ENCODE results near the gene PARP16. TPM values are rescaled to one million over a fixed set of nuclear protein-coding genes. Genes with fewer than 3 reads are reported as not detected.

Gene PARP16
- total RNA-seq, 1 donor from 2014 or later = 15.5 TPM

DNA sequence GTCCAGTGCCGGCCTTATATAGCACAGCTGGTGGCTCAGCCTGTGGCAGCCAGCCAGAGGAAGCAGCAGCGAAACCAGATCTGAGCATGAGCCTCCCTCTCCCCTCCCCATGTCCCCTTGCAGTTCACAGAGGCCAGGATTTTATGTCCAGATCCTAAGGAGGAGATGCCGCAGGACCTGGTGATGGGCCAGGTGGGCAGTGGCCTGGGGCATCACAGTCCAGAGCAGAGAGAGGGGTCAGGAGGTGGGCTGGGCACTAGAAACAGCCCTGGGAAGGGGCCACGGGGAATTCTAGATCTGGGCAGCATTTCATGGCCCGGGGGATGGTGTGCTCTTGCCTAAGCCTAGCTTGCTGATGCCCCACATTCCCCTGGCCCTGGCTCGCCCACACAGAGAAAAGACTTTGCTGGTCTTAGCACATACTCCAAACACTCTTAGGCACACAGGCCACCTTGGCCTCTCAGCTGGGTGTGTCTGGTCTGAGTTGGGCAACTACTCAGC is 75.2 kb downstream of the PARP16 start:
- no peak for DNase-seq (ENCODE audit: low read depth, low spot score)
- Mint-ChIP-seq H3K27ac (ENCODE audit: unreplicated experiment) (no peak overlapping the region), H3K4me1 (no peaks in the 10 kb centered on the region), H3K27me3 (ENCODE audit: low read depth) (no peaks in the 10 kb centered on the region), H3K4me3 (no peak overlapping the region), H3K9me3 (no peaks in the 10 kb centered on the region), H3K36me3 (ENCODE audit: low read depth) (no peaks in the 10 kb centered on the region)
- TF ChIP-seq, protein P1, sequence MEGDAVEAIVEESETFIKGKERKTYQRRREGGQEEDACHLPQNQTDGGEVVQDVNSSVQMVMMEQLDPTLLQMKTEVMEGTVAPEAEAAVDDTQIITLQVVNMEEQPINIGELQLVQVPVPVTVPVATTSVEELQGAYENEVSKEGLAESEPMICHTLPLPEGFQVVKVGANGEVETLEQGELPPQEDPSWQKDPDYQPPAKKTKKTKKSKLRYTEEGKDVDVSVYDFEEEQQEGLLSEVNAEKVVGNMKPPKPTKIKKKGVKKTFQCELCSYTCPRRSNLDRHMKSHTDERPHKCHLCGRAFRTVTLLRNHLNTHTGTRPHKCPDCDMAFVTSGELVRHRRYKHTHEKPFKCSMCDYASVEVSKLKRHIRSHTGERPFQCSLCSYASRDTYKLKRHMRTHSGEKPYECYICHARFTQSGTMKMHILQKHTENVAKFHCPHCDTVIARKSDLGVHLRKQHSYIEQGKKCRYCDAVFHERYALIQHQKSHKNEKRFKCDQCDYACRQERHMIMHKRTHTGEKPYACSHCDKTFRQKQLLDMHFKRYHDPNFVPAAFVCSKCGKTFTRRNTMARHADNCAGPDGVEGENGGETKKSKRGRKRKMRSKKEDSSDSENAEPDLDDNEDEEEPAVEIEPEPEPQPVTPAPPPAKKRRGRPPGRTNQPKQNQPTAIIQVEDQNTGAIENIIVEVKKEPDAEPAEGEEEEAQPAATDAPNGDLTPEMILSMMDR (conservative IDR thresholded peaks at IDR 0.05) = no peak

DNA sequence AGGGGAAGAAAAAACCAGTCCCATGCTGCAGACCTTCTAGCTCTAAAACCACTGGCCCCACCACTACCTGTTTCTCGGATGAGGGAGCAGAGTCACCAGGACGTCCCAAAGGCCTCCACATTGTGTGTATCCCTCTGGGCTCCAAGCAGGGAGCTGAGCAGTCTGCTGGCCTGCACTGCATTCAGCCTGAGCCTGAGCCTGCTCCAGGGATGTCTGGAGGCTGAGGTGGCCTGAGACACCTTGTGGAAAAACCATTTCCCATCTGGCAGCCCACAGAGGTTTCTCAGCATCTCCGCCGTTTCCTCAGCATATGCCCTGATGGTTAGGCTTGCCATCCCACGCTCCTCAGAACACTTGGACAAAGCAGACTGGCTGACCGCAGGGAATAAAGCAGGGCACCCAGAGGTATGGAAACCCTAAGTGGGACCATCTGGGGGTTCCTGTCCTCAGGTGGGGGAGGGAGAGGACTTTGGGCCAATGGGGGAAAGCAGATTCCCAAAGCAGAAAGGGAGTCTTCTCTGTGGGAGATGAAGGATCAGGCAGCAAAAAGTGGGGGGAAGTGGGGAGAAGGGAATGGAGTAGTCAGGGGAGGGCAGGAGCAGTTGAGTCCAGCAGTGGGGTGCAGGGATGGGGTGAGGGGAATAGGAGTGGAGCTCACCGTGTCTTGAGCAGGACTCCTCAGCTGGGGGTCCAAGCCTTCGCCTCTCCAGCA is 75.8 kb downstream of the PARP16 start, which contains the start of gene CILP:
TSS of gene CILP (minus strand) at position 704 of the 712 bp plus-strand sequence. CDS start 1,718 bp downstream, outside the sequence.
- Mint-ChIP-seq H3K27ac (ENCODE audit: unreplicated experiment) (no peak within 1 kb of the TSS), H3K27me3 (ENCODE audit: low read depth) (no peaks in the 10 kb centered on the region), H3K4me1 (no peaks in the 10 kb centered on the region), H3K36me3 (ENCODE audit: low read depth) (no peaks in the 10 kb centered on the region), H3K4me3 (no peak within 1 kb of the TSS), H3K9me3 (no peaks in the 10 kb centered on the region)
- no peak for DNase-seq (ENCODE audit: low read depth, low spot score)
- TF ChIP-seq, protein P1 (conservative IDR thresholded peaks at IDR 0.05) = no peak

DNA sequence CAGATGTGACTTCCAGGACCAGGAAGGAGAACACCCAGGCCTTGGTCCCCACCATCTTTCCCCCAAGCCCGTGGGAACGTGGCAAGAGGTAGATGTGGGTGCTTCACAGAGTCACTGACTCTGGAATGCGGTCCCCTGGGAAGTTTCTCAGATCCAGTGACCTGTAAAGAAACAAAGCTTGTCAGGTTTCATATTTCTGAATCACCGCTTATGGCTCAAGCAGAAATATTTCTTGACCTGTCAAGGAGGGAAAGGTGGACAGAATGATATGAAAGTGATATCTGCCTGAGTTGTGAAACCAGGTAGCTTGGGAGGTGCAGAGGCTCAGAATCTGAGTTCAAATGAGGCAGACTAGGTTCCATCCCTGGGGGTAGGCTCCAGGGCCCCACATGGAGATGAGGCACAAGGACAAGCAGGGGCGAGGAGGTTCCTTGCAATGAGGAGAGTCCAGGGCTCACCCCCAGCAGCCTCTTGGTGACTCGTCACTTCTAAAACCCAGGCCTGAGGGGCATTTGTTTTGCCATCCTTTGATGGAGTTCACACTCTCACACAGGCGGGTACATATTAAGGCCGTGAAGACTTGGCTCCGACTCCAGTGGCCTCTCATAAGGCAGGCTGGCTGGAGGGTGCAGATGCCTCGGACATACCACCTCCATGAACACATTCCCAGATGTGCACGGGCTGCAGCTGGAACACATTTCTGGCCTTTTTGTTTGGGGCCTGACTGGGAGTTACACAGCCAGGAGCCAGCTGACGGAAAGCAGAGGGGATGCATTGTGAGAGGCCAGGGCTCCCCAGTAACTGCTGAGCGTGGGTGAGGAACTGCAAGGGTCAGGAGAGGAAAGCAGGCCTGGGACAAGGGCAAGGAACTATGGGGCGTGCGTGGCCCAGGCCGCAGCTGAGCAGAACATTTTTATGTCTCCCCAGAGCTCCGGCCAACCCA is 76.7 kb downstream of the PARP16 start:
- H3K4me1 Mint-ChIP-seq = no peaks in the 10 kb centered on the region
- no peaks in the 10 kb centered on the region for H3K36me3 Mint-ChIP-seq (ENCODE audit: low read depth)
- no peak overlapping the region for H3K4me3 Mint-ChIP-seq
- no peaks in the 10 kb centered on the region for H3K9me3 Mint-ChIP-seq
- no peak for DNase-seq (ENCODE audit: low read depth, low spot score)
- TF ChIP-seq, protein P1 (conservative IDR thresholded peaks at IDR 0.05) = no peak
- no peak overlapping the region for H3K27ac Mint-ChIP-seq (ENCODE audit: unreplicated experiment)
- no peaks in the 10 kb centered on the region for H3K27me3 Mint-ChIP-seq (ENCODE audit: low read depth)

DNA sequence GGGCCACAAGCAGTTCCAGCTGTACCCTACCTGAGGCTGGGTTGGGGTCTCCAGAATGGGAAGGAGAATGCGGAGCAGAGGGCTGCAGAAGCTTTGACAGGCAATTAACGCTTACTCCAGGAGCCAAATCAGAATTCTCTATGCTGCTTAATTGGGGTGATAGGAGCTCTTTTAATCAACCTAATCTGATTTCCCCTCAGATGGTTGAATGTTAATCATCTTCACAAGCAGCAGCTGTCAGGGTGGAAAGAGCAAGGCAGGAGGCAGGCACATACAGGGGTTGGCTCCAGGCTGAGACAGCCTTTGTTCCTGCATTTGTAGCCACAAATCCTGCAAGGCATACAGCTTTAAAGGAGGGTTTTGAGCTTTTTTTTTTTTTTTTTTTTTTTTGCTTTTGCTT is 78.0 kb downstream of the PARP16 start:
- no peaks in the 10 kb centered on the region for H3K4me1 Mint-ChIP-seq
- DNase-seq (ENCODE audit: low read depth, low spot score) = no peak
- H3K27ac Mint-ChIP-seq (ENCODE audit: unreplicated experiment) = no peak overlapping the region
- H3K36me3 Mint-ChIP-seq (ENCODE audit: low read depth) = no peaks in the 10 kb centered on the region
- no peaks in the 10 kb centered on the region for H3K27me3 Mint-ChIP-seq (ENCODE audit: low read depth)
- TF ChIP-seq, protein P1 (conservative IDR thresholded peaks at IDR 0.05) = no peak
- no peak overlapping the region for H3K4me3 Mint-ChIP-seq
- no peaks in the 10 kb centered on the region for H3K9me3 Mint-ChIP-seq

Other genes starting within 250 kb of the PARP16 start
- not detected in 2 replicates for gene SLC51B, start 241.5 kb downstream of the PARP16 start, total RNA-seq
- gene RASL12, start 218.9 kb downstream of the PARP16 start, total RNA-seq = 1.5 and 1.8 TPM in 2 replicates
- not detected in 2 replicates for gene KBTBD13, start 210.1 kb downstream of the PARP16 start, total RNA-seq
- gene UBAP1L, start 171.7 kb downstream of the PARP16 start, total RNA-seq = 3.6 and 4.5 TPM in 2 replicates
- 37.0 and 40.8 TPM in 2 replicates for gene PDCD7, start 153.1 kb downstream of the PARP16 start, total RNA-seq
- 42.0 and 42.2 TPM in 2 replicates for gene CLPX, start 101.5 kb downstream of the PARP16 start, total RNA-seq
- gene CILP, start 75.4 kb downstream of the PARP16 start, total RNA-seq = 0.12 and 0.14 TPM in 2 replicates
- gene RNU5A-1, start 9.2 kb upstream of the PARP16 start, total RNA-seq = not detected in 2 replicates
- 17.2 TPM in 1 of 2 replicates, not detected in the other for gene RNU5B-1, start 17.8 kb upstream of the PARP16 start, total RNA-seq
- 298 and 300 TPM in 2 replicates for gene IGDCC3, start 91.1 kb upstream of the PARP16 start, total RNA-seq
- gene IGDCC4, start 136.1 kb upstream of the PARP16 start, total RNA-seq = 19.8 and 19.9 TPM in 2 replicates
- gene DPP8, start 230.8 kb upstream of the PARP16 start, total RNA-seq = 26.1 and 26.2 TPM in 2 replicates
- 147 and 153 TPM in 2 replicates for gene HACD3, start 243.6 kb upstream of the PARP16 start, total RNA-seq